ENCODE measurements around the gene NDUFS3. TPM values are rescaled to one million over a fixed set of nuclear protein-coding genes. Genes with fewer than 3 reads are reported as not detected.
"Not testable (repeated sequence)": the region's sequence is repeated elsewhere in the genome, so short reads cannot be mapped to it uniquely, and the experiment has no call there.

Gene NDUFS3
- total RNA-seq = 100 to 1,000 TPM; 114 to 138 (median 115) TPM
- total RNA-seq (2013) = 66.0 TPM

DNA sequence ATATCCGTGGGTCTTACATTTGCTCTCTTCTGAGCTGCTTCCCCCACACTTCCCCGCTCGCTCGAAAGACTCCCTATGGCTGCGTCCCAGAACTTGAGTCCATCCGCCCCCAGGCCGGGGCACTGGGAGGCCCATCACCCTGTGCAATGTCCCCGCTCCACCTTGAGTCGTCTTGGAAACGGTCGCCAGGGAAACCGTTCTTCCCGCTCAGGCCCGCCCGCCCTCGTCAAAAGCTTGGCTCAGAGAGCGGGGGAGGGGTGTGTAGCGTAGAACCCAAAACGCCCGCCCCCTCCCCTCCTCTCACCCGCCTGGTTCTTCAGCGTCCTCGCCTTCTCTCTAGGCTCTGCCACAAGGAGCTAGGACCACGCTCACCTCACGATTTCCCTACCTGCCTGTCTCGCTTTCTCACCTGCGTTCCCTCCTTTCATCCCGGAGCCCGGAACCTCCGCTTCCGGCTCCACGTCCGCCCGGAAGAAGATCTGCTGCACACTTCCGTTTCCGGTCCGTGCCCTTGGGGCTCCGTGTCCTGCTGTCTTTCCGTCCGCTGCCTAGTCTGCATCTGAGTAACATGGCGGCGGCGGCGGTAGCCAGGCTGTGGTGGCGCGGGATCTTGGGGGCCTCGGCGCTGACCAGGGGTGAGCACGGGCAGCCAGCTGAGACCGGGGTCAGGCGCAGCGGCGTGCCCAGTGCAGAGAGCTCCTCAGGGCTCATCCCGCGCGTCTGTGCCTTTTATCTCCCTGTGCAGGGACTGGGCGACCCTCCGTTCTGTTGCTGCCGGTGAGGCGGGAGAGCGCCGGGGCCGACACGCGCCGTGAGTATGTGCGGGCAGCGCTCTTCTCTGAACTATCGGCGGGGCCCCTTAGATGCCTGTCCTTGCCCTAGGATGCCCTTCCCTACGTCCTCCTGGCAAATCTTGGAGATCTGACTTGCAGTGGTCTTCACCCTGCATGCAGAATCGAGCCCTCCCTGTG lies at the start of gene NDUFS3, which contains the start of gene KBTBD4:
NDUFS3 (plus strand) TSS at position 551 of the 971 bp plus-strand sequence; CDS start at position 569, 18 bp downstream.
KBTBD4 (minus strand) TSS at position 447 of the 971 bp plus-strand sequence; CDS start at position 428, 19 bp downstream.
- H3K9me3 Mint-ChIP-seq = no peaks in the 10 kb centered on the region
- no peaks in the 10 kb centered on the region for H3K36me3 Mint-ChIP-seq
- H3K4me1 ChIP-seq (ENCODE audit: control insufficient read depth, insufficient read depth, low read length) = peaks cover 22% of the 10 kb centered on the region
- intact Hi-C loops (cut with micrococcal nuclease) = loop anchor here (2.0 kb wide), 1 partner anchor 56 kb away; no protein-coding TSS in a partner anchor
- WGBS (ENCODE audit: insufficient coverage) = under 1% methylated on average over 72 of the region's 72 CpGs
- H3K27me3 Mint-ChIP-seq (ENCODE audit: low read depth in 2 of 2) = no peaks in the 10 kb centered on the region
- H3K27ac ChIP-seq (ENCODE audit: low read length) = peak within 1 kb of the TSS; percentile 67
- H3K4me3 ChIP-seq (ENCODE audit: low read length) = peak within 1 kb of the TSS; percentile 69
- H3K9me3 ChIP-seq (ENCODE audit: control insufficient read depth, insufficient read depth, low read length) = no peaks in the 10 kb centered on the region
- peaks cover 33% of the 10 kb centered on the region for H3K36me3 ChIP-seq (ENCODE audit: control insufficient read depth, insufficient read depth, low read length)
- H3K27ac Mint-ChIP-seq = peak within 1 kb of the TSS; percentile 91 to 99
- peak within 1 kb of the TSS; percentile 97 for H3K4me3 Mint-ChIP-seq
- ATAC-seq (peak; percentile 95 to 98 (median 97)), DNase-seq (peak; percentile 88 to 96)
- no peaks in the 10 kb centered on the region for H3K27me3 ChIP-seq (ENCODE audit: control insufficient read depth, insufficient read depth, low read length)
- TF ChIP-seq CTCF (IDR thresholded peaks at IDR 0.05) = no peak
- H3K4me1 Mint-ChIP-seq = peaks cover 38 to 44% of the 10 kb centered on the region in 2 donors

DNA sequence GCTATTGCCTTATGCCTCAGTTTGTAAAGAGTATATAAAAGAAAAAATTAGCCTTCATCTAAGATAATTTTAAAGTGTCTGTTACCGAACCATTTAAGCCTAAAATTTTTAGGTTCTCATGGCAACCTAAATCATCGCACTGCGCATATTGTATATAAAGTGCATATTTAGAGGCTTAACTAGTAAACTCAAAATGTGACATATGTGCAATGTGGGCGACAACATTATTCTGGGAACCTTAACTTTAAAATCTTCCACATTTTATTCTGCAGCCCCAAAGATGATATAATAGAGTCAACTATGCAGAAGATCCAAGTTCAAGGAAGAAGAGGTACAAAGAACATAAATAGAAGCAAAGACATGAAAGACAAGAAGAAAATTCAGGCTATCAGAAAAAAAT lies 48.9 kb upstream of the NDUFS3 start:
- H3K4me1 Mint-ChIP-seq = peaks cover 28 to 48% of the 10 kb centered on the region in 2 donors
- peak overlapping the region; percentile 63 to 72 for H3K27ac Mint-ChIP-seq
- H3K4me3 ChIP-seq (ENCODE audit: low read length) = no peak overlapping the region
- no peaks in the 10 kb centered on the region for H3K9me3 Mint-ChIP-seq
- intact Hi-C loops (cut with micrococcal nuclease) = no loop called here
- H3K9me3 ChIP-seq (ENCODE audit: control insufficient read depth, insufficient read depth, low read length) = no peaks in the 10 kb centered on the region
- H3K27me3 ChIP-seq (ENCODE audit: control insufficient read depth, insufficient read depth, low read length) = no peaks in the 10 kb centered on the region
- DNase-seq (no peak), ATAC-seq (no peak)
- H3K36me3 ChIP-seq (ENCODE audit: control insufficient read depth, insufficient read depth, low read length) = peaks cover 3% of the 10 kb centered on the region
- no peaks in the 10 kb centered on the region for H3K36me3 Mint-ChIP-seq
- TF ChIP-seq CTCF (IDR thresholded peaks at IDR 0.05) = no peak
- H3K27me3 Mint-ChIP-seq (ENCODE audit: low read depth in 2 of 2) = no peaks in the 10 kb centered on the region
- no peak overlapping the region for H3K4me3 Mint-ChIP-seq
- no peak overlapping the region for H3K27ac ChIP-seq (ENCODE audit: low read length)
- H3K4me1 ChIP-seq (ENCODE audit: control insufficient read depth, insufficient read depth, low read length) = peaks cover 14% of the 10 kb centered on the region
- WGBS (ENCODE audit: insufficient coverage) = 100% methylated on average over 3 of the region's 4 CpGs

GRCh38 chr11:47530721-47531120 lies 48.2 kb upstream of the NDUFS3 start:
- peak overlapping the region; percentile 63 to 72 for H3K27ac Mint-ChIP-seq
- H3K27me3 Mint-ChIP-seq (ENCODE audit: low read depth in 2 of 2); H3K4me3 ChIP-seq (ENCODE audit: low read length); H3K27me3 ChIP-seq (ENCODE audit: control insufficient read depth, insufficient read depth, low read length); H3K36me3 ChIP-seq (ENCODE audit: control insufficient read depth, insufficient read depth, low read length); ATAC-seq; H3K36me3 Mint-ChIP-seq; H3K4me3 Mint-ChIP-seq; H3K27ac ChIP-seq (ENCODE audit: low read length); H3K9me3 ChIP-seq (ENCODE audit: control insufficient read depth, insufficient read depth, low read length); intact Hi-C loops (cut with micrococcal nuclease); H3K9me3 Mint-ChIP-seq; DNase-seq: not testable (repeated sequence)
- peaks cover 25 to 46% of the 10 kb centered on the region in 2 donors for H3K4me1 Mint-ChIP-seq
- peaks cover 14% of the 10 kb centered on the region for H3K4me1 ChIP-seq (ENCODE audit: control insufficient read depth, insufficient read depth, low read length)
- 95% methylated on average over 9 of the region's 9 CpGs for WGBS (ENCODE audit: insufficient coverage)

- H3K4me1 Mint-ChIP-seq = peaks cover 22 to 44% of the 10 kb centered on the region in 2 donors
- peak overlapping the region in 1 of 2 donors; percentile 44 for H3K27ac Mint-ChIP-seq
- H3K4me3 ChIP-seq (ENCODE audit: low read length) = no peak overlapping the region
- TF ChIP-seq CTCF (IDR thresholded peaks at IDR 0.05) = no peak
- H3K4me1 ChIP-seq (ENCODE audit: control insufficient read depth, insufficient read depth, low read length) = peaks cover 18% of the 10 kb centered on the region
- H3K27me3 ChIP-seq (ENCODE audit: control insufficient read depth, insufficient read depth, low read length) = no peaks in the 10 kb centered on the region
- 77% methylated on average over 3 of the region's 3 CpGs for WGBS (ENCODE audit: insufficient coverage)
- ATAC-seq (no peak), DNase-seq (no peak)
- H3K4me3 Mint-ChIP-seq = no peak overlapping the region
- no peaks in the 10 kb centered on the region for H3K9me3 ChIP-seq (ENCODE audit: control insufficient read depth, insufficient read depth, low read length)
- H3K27ac ChIP-seq (ENCODE audit: low read length) = no peak overlapping the region
- no peaks in the 10 kb centered on the region for H3K9me3 Mint-ChIP-seq
- H3K36me3 Mint-ChIP-seq = no peaks in the 10 kb centered on the region
- intact Hi-C loops (cut with micrococcal nuclease) = no loop called here
- H3K27me3 Mint-ChIP-seq (ENCODE audit: low read depth in 2 of 2) = no peaks in the 10 kb centered on the region
- peaks cover 5% of the 10 kb centered on the region for H3K36me3 ChIP-seq (ENCODE audit: control insufficient read depth, insufficient read depth, low read length)
Observed at GRCh38 chr11:47531666-47532065, 47.2 kb upstream of the NDUFS3 start.

Data from natural killer cell (primary cell).